ENCODE measurements around the gene NMRK1.

NMRK1 gene

DNA sequence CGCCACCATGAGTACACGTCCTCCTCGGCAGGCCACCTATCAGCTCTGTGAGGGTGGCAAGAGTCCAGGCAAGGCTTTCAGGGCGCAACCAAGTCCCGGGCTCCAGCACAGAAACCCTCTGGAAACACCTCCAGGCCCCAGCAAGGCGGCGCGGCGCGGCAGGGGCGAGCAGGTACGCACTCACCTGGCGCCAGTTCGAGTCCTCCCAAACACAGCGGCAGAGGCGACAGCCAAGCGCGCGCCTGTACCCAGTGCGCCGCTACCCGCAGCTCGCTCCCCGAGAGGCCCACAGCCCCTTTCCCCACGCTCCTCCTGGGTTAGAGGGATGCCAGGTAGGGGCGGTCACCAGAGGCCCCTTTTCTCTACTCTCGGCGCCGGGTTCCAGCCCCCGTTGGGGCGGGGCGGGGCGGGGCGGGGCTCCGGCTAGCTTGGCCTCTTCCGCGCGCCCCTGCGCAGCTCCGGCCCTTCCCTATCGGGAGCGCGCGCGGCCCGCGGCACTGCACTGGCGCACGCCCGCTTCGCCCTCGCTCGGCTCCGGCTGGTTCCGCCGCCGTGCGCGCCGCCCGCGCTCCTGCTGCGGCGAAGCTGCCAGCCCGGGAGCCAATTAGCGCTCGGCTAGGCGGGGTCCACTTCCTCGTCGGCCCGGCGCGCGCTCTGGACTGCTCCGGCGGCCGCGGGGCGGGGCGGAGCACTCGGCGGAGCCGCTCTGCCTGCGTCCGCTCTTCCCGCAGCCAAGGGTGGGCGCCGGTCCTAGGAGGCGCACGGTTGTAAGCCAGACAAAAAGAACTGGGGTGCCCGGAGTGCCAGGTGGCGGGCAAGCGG is at the start of gene NMRK1, which contains the start of gene OSTF1:
TSS of gene NMRK1 (minus strand) at position 332 of the 822 bp plus-strand sequence. CDS start 5,040 bp downstream, outside the sequence.
TSS of gene OSTF1 (plus strand) at position 691 of the 822 bp plus-strand sequence. CDS start 179 bp downstream, outside the sequence.
- H3K36me3 ChIP-seq (ENCODE audit: control insufficient read depth, insufficient read depth, low read length) = no peaks in the 10 kb centered on the region
- peaks cover 7% of the 10 kb centered on the region for H3K4me1 ChIP-seq (ENCODE audit: control insufficient read depth, insufficient read depth, low read length)
- peak within 1 kb of the TSS; percentile 90 for H3K4me3 ChIP-seq (ENCODE audit: low read depth, low read length)
- peak within 1 kb of the TSS; percentile 70 for H3K9ac ChIP-seq (ENCODE audit: low read depth, low read length)
- H3K9me3 ChIP-seq (ENCODE audit: control insufficient read depth, insufficient read depth, low read length) = no peaks in the 10 kb centered on the region
- H3K27me3 ChIP-seq (ENCODE audit: control insufficient read depth, insufficient read depth, low read length) = peaks cover 5% of the 10 kb centered on the region

DNA sequence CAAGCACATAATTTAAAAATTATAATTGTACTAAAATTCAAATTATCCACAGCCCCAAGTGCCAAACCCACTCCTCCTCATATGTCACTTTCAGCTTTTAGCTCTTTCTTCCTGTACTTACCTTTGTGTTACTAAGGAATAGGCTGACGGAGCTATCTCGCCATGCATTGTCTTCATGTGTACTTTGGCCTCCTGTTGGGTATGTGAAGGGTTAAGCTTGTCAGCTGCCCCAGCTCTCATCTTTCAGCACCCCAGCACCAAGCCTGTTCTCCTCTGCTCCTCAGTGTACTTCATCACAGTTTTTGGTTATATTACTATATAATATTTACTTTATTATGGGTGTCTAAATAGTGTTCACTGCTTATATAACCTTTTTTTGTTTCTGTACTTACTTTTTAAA is 46.5 kb upstream of the NMRK1 start:
- no peaks in the 10 kb centered on the region for H3K36me3 ChIP-seq (ENCODE audit: control insufficient read depth, insufficient read depth, low read length)
- no peak overlapping the region for H3K9ac ChIP-seq (ENCODE audit: low read depth, low read length)
- H3K27me3 ChIP-seq (ENCODE audit: control insufficient read depth, insufficient read depth, low read length) = no peaks in the 10 kb centered on the region
- no peaks in the 10 kb centered on the region for H3K9me3 ChIP-seq (ENCODE audit: control insufficient read depth, insufficient read depth, low read length)
- H3K4me1 ChIP-seq (ENCODE audit: control insufficient read depth, insufficient read depth, low read length) = no peaks in the 10 kb centered on the region
- H3K4me3 ChIP-seq (ENCODE audit: low read depth, low read length) = no peak overlapping the region

GRCh38 chr9:75133396-75133795 is 45.4 kb upstream of the NMRK1 start:
- H3K9ac ChIP-seq (ENCODE audit: low read depth, low read length) = no peak overlapping the region
- H3K36me3 ChIP-seq (ENCODE audit: control insufficient read depth, insufficient read depth, low read length) = no peaks in the 10 kb centered on the region

GRCh38 chr9:75132244-75132643 is 44.3 kb upstream of the NMRK1 start:
- H3K4me1 ChIP-seq (ENCODE audit: control insufficient read depth, insufficient read depth, low read length) = no peaks in the 10 kb centered on the region
- H3K36me3 ChIP-seq (ENCODE audit: control insufficient read depth, insufficient read depth, low read length) = no peaks in the 10 kb centered on the region
- H3K4me3 ChIP-seq (ENCODE audit: low read depth, low read length) = no peak overlapping the region
- no peak overlapping the region for H3K9ac ChIP-seq (ENCODE audit: low read depth, low read length)
- no peaks in the 10 kb centered on the region for H3K27me3 ChIP-seq (ENCODE audit: control insufficient read depth, insufficient read depth, low read length)
- no peaks in the 10 kb centered on the region for H3K9me3 ChIP-seq (ENCODE audit: control insufficient read depth, insufficient read depth, low read length)

More at GRCh38 chr9:75133396-75133795, 45.4 kb upstream of the NMRK1 start:
- Histone ChIP-seq H3K9me3 (ENCODE audit: control insufficient read depth, insufficient read depth, low read length) (no peaks in the 10 kb centered on the region), H3K4me3 (ENCODE audit: low read depth, low read length) (no peak overlapping the region), H3K27me3 (ENCODE audit: control insufficient read depth, insufficient read depth, low read length) (no peaks in the 10 kb centered on the region), H3K4me1 (ENCODE audit: control insufficient read depth, insufficient read depth, low read length) (no peaks in the 10 kb centered on the region)

DNA sequence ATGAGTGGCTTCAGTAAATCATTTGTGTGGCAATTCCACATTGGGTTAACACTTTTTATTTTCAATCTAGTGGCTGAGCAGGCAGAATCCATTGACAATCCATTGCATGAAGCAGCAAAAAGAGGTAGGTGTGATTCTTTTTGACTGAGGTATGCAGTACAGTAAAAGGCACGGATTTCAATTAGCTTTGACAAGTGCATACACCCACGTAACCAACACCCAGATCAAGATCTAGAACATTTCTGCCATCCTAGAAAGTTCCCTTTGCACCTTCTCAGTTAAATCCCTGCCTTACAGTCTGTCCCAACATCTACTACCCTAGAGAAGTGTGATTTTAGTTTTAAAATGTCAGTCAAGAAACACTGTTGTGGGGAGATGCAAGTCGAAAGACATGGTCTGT is 43.7 kb upstream of the NMRK1 start:
- Histone ChIP-seq H3K36me3 (ENCODE audit: control insufficient read depth, insufficient read depth, low read length) (no peaks in the 10 kb centered on the region), H3K4me1 (ENCODE audit: control insufficient read depth, insufficient read depth, low read length) (no peaks in the 10 kb centered on the region), H3K9me3 (ENCODE audit: control insufficient read depth, insufficient read depth, low read length) (no peaks in the 10 kb centered on the region), H3K9ac (ENCODE audit: low read depth, low read length) (no peak overlapping the region), H3K27me3 (ENCODE audit: control insufficient read depth, insufficient read depth, low read length) (no peaks in the 10 kb centered on the region), H3K4me3 (ENCODE audit: low read depth, low read length) (no peak overlapping the region)

- H3K9ac ChIP-seq (ENCODE audit: low read depth, low read length) = no peak overlapping the region
- no peaks in the 10 kb centered on the region for H3K27me3 ChIP-seq (ENCODE audit: control insufficient read depth, insufficient read depth, low read length)
- no peaks in the 10 kb centered on the region for H3K4me1 ChIP-seq (ENCODE audit: control insufficient read depth, insufficient read depth, low read length)
- no peaks in the 10 kb centered on the region for H3K36me3 ChIP-seq (ENCODE audit: control insufficient read depth, insufficient read depth, low read length)
- H3K4me3 ChIP-seq (ENCODE audit: low read depth, low read length) = no peak overlapping the region
- H3K9me3 ChIP-seq (ENCODE audit: control insufficient read depth, insufficient read depth, low read length) = no peaks in the 10 kb centered on the region
These were observed 42.8 kb upstream of the NMRK1 start for GRCh38 chr9:75130621-75131230.

GRCh38 chr9:75130172-75130571 is 42.2 kb upstream of the NMRK1 start:
- H3K9me3 ChIP-seq (ENCODE audit: control insufficient read depth, insufficient read depth, low read length) = no peaks in the 10 kb centered on the region
- H3K36me3 ChIP-seq (ENCODE audit: control insufficient read depth, insufficient read depth, low read length) = no peaks in the 10 kb centered on the region
- H3K4me1 ChIP-seq (ENCODE audit: control insufficient read depth, insufficient read depth, low read length) = no peaks in the 10 kb centered on the region
- no peak overlapping the region for H3K9ac ChIP-seq (ENCODE audit: low read depth, low read length)
- no peak overlapping the region for H3K4me3 ChIP-seq (ENCODE audit: low read depth, low read length)
- no peaks in the 10 kb centered on the region for H3K27me3 ChIP-seq (ENCODE audit: control insufficient read depth, insufficient read depth, low read length)

GRCh38 chr9:75128535-75128934 is 40.6 kb upstream of the NMRK1 start:
- no peaks in the 10 kb centered on the region for H3K9me3 ChIP-seq (ENCODE audit: control insufficient read depth, insufficient read depth, low read length)
- H3K27me3 ChIP-seq (ENCODE audit: control insufficient read depth, insufficient read depth, low read length) = no peaks in the 10 kb centered on the region
- no peak overlapping the region for H3K4me3 ChIP-seq (ENCODE audit: low read depth, low read length)
- no peaks in the 10 kb centered on the region for H3K4me1 ChIP-seq (ENCODE audit: control insufficient read depth, insufficient read depth, low read length)
- no peak overlapping the region for H3K9ac ChIP-seq (ENCODE audit: low read depth, low read length)
- no peaks in the 10 kb centered on the region for H3K36me3 ChIP-seq (ENCODE audit: control insufficient read depth, insufficient read depth, low read length)

- Histone ChIP-seq H3K9me3 (ENCODE audit: control insufficient read depth, insufficient read depth, low read length) (no peaks in the 10 kb centered on the region), H3K36me3 (ENCODE audit: control insufficient read depth, insufficient read depth, low read length) (no peaks in the 10 kb centered on the region), H3K4me3 (ENCODE audit: low read depth, low read length) (no peak overlapping the region), H3K4me1 (ENCODE audit: control insufficient read depth, insufficient read depth, low read length) (peaks cover 3% of the 10 kb centered on the region), H3K9ac (ENCODE audit: low read depth, low read length) (no peak overlapping the region), H3K27me3 (ENCODE audit: control insufficient read depth, insufficient read depth, low read length) (no peaks in the 10 kb centered on the region)
These were observed 35.7 kb upstream of the NMRK1 start for GRCh38 chr9:75123696-75124095.

- H3K4me1 ChIP-seq (ENCODE audit: control insufficient read depth, insufficient read depth, low read length) = peaks cover 3% of the 10 kb centered on the region
- no peaks in the 10 kb centered on the region for H3K27me3 ChIP-seq (ENCODE audit: control insufficient read depth, insufficient read depth, low read length)
- no peaks in the 10 kb centered on the region for H3K36me3 ChIP-seq (ENCODE audit: control insufficient read depth, insufficient read depth, low read length)
- H3K4me3 ChIP-seq (ENCODE audit: low read depth, low read length) = no peak overlapping the region
- no peaks in the 10 kb centered on the region for H3K9me3 ChIP-seq (ENCODE audit: control insufficient read depth, insufficient read depth, low read length)
- no peak overlapping the region for H3K9ac ChIP-seq (ENCODE audit: low read depth, low read length)
These were observed 34.1 kb upstream of the NMRK1 start for GRCh38 chr9:75121914-75122558.

- no peak overlapping the region for H3K9ac ChIP-seq (ENCODE audit: low read depth, low read length)
- H3K9me3 ChIP-seq (ENCODE audit: control insufficient read depth, insufficient read depth, low read length) = no peaks in the 10 kb centered on the region
- H3K27me3 ChIP-seq (ENCODE audit: control insufficient read depth, insufficient read depth, low read length) = no peaks in the 10 kb centered on the region
- H3K36me3 ChIP-seq (ENCODE audit: control insufficient read depth, insufficient read depth, low read length) = no peaks in the 10 kb centered on the region
- no peak overlapping the region for H3K4me3 ChIP-seq (ENCODE audit: low read depth, low read length)
- peaks cover 3% of the 10 kb centered on the region for H3K4me1 ChIP-seq (ENCODE audit: control insufficient read depth, insufficient read depth, low read length)
These were observed 32.7 kb upstream of the NMRK1 start for GRCh38 chr9:75120686-75121085.

Data from iPS-15b (cell line).